Activated T-cell treated with anti-CD3 and anti-CD28 coated beads for 4 hours (primary cell): ENCODE measurements around the gene MLF2.
"Not testable (repeated sequence)": the region's sequence is repeated elsewhere in the genome, so short reads cannot be mapped to it uniquely, and the experiment has no call there.

Experiments
- DNase-seq: peaks from one replicate; pipeline ENCODE4 v3.0.0-alpha.2; 2020

Gene MLF2

DNA sequence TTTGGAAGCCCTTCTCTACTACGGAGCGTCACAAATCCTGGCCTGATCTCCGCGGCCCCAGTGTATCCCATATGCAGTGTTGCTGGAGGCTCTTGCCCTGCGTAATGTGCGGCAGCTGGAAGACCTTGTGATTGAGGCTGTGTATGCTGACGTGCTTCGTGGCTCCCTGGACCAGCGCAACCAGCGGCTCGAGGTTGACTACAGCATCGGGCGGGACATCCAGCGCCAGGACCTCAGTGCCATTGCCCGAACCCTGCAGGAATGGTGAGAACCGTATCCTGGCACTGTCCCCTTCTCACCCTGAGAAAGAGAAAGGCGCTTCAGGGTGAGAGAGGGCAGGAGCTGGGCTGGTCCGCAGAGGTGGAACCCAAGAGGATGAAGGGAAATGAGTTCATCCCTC lies 23.8 kb downstream of the MLF2 start:
- DNase-seq: no peak

DNA sequence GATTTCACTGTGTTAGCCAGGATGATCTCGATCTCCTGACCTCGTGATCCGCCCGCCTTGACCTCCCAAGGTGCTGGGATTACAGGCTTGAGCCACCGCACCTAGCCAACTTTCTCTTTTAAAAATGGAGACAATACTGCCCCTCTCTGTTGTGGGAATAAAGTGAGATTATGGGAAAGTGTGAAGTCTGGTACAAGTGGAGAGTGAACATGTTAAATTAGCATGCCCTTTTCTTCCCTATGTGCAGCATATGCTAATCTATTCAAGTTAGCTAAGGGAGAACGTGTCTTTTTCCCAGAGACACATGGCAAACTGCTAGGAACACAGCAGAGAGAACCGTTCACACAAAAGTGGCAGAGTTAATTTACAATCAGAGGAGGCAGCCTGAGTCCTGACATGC lies 27.6 kb downstream of the MLF2 start:
- no peak for DNase-seq

GRCh38 chr12:6724409-6724797 lies 28.5 kb downstream of the MLF2 start:
- no peak for DNase-seq

GRCh38 chr12:6723607-6724408 lies 29.1 kb downstream of the MLF2 start, which contains the start of gene COPS7A:
COPS7A (plus strand) TSS chr12:6724046; CDS start chr12:6724657, 611 bp downstream.
- peak; percentile 82 for DNase-seq

GRCh38 chr12:6722863-6723262 lies 30.1 kb downstream of the MLF2 start:
- DNase-seq: no peak

GRCh38 chr12:6716874-6717437 lies 36.0 kb downstream of the MLF2 start:
- DNase-seq: no peak

DNA sequence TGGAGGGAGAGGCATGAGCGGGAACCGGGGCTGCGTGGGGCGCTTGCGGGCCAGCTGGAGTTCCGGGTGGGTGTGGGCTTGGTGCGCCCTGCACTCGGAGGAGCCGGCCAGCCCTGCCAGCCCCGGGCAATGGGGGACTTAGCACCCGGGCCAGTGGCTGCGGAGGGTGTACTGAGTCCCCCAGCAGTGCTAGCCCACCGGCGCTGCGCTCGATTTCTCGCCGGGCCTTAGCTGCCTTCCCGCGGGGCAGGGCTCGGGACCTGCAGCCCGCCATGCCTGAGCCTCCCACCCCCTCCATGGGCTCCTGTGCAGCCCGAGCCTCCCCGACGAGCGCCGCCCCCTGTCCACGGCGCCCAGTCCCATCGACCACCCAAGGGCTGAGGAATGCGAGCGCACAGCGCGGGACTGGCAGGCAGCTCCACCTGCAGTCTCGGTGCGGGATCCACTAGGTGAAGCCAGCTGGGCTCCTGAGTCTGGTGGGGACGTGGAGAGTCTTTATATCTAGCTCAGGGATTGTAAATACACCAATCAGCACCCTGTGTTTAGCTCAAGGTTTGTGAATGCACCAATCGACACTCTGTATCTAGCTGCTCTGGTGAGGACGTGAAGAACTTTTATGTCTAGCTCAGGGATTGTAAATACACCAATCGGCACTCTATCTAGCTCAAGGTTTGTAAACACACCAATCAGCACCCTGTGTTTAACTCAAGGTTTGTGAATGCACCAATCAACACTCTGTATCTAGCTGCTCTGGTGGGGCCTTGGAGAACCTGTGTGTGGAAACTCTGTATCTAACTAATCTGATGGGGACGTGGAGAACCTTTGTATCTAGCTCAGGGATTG lies 36.7 kb downstream of the MLF2 start:
- DNase-seq: not testable (repeated sequence)

GRCh38 chr12:6708960-6709394 lies 44.0 kb downstream of the MLF2 start:
- DNase-seq: no peak

- not testable (repeated sequence) for DNase-seq
These were observed 44.6 kb downstream of the MLF2 start for GRCh38 chr12:6708351-6708750.

DNA sequence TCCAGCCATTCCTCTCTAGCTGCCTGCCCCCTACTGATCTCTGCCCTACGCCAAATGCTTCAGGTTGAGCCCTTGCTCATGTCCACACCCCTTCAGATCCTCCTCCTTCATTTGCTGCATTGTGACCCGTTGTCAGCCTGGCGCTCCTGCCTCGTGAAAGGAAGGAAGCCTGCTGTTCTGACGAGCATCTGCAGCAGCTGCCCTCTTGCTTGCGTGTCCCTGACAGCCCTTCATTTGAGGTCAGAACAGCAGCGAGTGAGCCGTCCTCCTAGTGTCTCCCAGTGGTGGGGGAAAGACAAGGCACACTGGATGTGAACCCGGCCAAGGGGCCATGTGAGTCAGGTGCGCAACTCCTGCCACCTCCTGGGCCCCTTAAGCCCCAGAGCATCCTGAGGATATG lies 49.3 kb downstream of the MLF2 start:
- DNase-seq: no peak

GRCh38 chr12:6701078-6701768 lies 51.7 kb downstream of the MLF2 start:
- no peak for DNase-seq

DNA sequence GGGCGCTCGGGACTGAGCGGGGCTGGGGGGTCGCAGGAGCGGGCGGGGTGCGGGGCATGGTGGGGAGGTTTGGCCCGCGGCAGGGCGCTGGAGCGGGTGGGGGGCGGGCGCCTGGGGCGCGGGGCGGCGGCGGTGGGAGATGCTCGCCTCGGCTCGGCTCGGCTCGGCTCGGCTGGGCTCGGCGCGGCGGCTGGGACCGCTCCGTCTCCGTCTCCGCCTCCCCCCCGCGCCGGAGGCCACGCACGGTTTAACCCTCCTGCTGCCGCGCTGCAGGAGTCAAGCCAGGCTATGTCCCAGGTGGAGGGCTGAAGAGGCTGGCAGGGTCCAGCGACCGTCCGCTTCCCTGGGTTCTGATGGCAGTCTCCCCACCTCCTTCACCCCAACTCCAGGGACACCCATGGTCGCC lies 52.3 kb downstream of the MLF2 start, which contains the start of gene PIANP:
Gene PIANP (minus strand): TSS at position 170 of the 406 bp plus-strand sequence. CDS start 2,754 bp downstream, outside the sequence.
- DNase-seq: peak; percentile 17

GRCh38 chr12:6699989-6700645 lies 52.8 kb downstream of the MLF2 start:
- peak; percentile 5 for DNase-seq

DNA sequence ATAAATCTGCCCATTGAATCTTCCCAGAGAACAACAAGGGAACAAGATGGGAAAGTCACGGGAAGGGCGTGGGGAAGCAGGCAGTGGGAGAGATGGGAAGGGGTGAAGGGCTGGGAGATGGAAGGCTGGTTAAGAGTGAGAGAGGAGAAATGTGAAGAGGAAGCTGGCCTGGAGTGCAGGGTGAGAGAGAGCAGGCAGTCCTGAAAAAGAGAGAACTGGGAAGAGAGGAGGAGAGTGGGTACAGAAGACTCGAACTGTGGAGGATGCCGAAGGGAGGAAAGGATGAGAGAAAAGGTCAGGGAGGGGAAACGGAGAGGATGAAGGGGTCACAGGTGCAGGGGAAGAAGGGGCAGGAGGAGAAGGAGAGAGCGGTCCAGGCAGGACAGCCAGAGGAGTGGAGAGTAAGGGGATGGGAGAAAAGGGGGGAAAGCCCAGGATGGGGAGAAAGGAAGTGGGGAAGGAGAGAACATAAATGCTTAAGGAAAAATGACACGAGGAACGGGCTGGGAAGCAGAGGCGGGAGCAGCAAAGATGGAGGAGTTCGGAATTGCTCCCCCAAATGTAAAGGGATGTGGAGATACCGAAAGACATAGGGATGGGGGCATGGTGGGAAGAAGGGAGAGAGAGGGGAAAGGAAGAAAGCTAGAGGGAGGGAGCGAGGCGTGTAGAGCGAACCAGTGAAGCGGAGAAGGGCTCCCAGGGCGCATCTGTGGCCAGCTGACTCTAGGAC lies 53.5 kb downstream of the MLF2 start:
- DNase-seq: no peak

DNA sequence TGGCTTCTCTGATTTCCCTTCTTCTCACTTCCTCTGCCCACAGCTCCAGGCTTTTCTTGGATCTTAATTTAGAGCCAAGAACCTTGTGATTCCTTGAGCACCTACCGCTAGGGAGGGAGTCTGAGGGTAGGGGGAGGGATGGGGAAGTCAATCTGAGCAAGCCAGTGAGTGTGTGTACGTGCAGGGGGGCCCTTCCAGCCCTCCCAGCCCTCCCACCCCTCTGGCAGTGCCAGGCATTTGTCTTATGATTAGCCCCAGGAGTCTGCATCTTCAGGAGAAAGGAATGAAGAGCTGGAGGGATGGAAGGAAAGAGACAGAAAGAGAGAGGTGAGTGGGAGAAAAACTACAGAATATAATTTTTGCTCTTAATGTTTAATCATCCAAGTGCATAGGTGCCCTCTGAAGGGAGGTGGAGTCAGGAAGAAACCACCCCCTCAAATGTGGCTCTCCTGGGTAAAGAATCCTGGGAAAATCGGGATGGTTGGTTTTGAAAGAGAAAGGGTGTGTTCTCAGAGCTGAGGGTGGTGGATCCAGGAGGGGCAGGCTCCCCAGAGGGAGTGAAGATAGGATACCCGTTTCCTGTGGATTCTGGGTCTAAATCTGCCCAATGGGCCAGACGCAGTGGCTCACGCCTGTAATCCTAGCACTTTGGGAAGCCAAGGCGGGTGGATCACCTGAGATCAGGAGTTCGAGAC lies 54.4 kb downstream of the MLF2 start:
- DNase-seq: no peak
